Measurements from ENCODE around the gene NLRC3. TPM values are rescaled to one million over a fixed set of nuclear protein-coding genes. Genes with fewer than 3 reads are reported as not detected.

NLRC3 gene
- total RNA-seq, 4 donors from 2014 or later: 0.70 to 4.0 (median 1.8) TPM

DNA sequence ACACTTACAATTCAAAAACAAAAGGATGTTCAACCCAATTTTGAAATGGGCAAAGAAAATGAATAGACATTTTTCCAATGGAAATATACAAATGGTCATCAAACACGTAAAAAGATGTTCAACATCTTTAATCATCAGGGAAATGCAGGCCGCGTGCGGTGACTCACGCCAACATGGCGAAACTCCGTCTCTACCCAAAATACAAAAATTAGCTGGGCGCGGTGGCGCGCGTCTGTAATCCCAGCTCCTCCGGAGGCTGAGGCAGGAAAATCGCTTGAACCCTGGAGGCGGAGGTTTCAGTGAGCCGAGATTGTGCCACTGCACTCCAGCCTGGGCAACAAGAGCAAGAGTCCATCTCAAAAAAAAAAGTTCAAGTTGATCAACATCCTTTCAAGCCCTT is 78.2 kb downstream of the NLRC3 start:
- Histone ChIP-seq H3K4me3 (no peak overlapping the region), H3K4me1 (peaks cover 10 to 38% (median 27%) of the 10 kb centered on the region in 3 donors), H3K36me3 (no peaks in the 10 kb centered on the region), H3K27me3 (no peaks in the 10 kb centered on the region), H3K9me3 (no peaks in the 10 kb centered on the region), H3K27ac (no peak overlapping the region)
- TF ChIP-seq POLR2A (IDR thresholded peaks at IDR 0.05): no peak
- TF ChIP-seq, protein P1, sequence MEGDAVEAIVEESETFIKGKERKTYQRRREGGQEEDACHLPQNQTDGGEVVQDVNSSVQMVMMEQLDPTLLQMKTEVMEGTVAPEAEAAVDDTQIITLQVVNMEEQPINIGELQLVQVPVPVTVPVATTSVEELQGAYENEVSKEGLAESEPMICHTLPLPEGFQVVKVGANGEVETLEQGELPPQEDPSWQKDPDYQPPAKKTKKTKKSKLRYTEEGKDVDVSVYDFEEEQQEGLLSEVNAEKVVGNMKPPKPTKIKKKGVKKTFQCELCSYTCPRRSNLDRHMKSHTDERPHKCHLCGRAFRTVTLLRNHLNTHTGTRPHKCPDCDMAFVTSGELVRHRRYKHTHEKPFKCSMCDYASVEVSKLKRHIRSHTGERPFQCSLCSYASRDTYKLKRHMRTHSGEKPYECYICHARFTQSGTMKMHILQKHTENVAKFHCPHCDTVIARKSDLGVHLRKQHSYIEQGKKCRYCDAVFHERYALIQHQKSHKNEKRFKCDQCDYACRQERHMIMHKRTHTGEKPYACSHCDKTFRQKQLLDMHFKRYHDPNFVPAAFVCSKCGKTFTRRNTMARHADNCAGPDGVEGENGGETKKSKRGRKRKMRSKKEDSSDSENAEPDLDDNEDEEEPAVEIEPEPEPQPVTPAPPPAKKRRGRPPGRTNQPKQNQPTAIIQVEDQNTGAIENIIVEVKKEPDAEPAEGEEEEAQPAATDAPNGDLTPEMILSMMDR (IDR thresholded peaks at IDR 0.05): no peak
- DNase-seq: no peak
- WGBS, 2 donors: 92 to 95% methylated on average over 16 of the region's 16 CpGs
- intact Hi-C loops (cut with DNase I): no loop called here

DNA sequence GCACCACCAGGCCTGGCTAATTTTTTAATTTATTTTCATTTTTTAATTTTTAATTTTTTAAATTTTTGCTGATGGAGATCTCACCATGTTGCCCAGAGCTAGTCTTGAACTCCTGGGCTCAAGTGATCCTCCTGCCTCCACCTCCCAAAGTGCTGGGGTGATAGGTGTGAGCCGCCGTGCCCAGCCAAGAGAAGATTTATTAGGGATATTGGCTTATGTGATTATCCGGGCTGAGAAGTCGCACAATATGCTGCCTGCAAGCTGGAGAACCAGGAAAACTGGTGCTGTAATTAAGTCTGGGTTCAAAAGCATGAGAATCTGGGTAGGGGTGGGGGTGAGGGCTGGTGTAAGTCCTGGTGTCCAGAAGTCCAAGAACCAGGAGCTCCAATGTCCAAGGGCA is 79.4 kb downstream of the NLRC3 start:
- TF ChIP-seq, protein P1 (IDR thresholded peaks at IDR 0.05): no peak
- no peak for TF ChIP-seq POLR2A (IDR thresholded peaks at IDR 0.05)
- Histone ChIP-seq H3K27ac (no peak overlapping the region), H3K4me3 (no peak overlapping the region), H3K4me1 (peaks cover 10 to 34% (median 20%) of the 10 kb centered on the region in 3 donors), H3K36me3 (no peaks in the 10 kb centered on the region), H3K27me3 (no peaks in the 10 kb centered on the region), H3K9me3 (no peaks in the 10 kb centered on the region)
- 88 to 94% methylated on average over 3 to 4 of the region's 4 CpGs for WGBS, 2 donors
- intact Hi-C loops (cut with DNase I): no loop called here
- DNase-seq: no peak

DNA sequence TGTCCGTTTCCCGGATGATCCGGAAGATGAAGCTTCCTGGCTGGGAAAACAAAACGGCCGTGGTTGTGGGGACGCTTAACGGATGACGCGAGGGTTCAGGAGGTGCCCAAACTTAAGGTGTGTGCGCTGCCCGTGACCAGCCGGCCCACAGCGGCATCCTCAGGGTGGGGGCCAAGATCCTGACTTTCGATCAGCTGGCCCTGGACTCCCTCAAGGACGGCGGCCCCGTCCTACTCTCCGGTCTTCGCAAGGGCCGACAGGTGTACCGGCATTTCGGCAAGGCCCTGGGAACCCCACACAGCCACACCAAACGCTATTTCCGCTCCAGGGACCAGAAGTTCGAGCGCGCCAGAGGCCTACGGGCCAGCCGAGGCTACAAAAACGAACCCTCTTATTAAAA is 80.8 kb downstream of the NLRC3 start:
- Histone ChIP-seq H3K27me3 (no peaks in the 10 kb centered on the region), H3K4me3 (no peak overlapping the region), H3K9me3 (no peaks in the 10 kb centered on the region), H3K27ac (no peak overlapping the region), H3K4me1 (peaks cover 3 to 21% (median 7%) of the 10 kb centered on the region in 3 donors), H3K36me3 (no peaks in the 10 kb centered on the region)
- intact Hi-C loops (cut with DNase I): no loop called here
- WGBS, 2 donors: 92 to 93% methylated on average over 12 to 18 of the region's 30 CpGs
- TF ChIP-seq POLR2A (IDR thresholded peaks at IDR 0.05): no peak
- TF ChIP-seq, protein P1 (IDR thresholded peaks at IDR 0.05): no peak
- no peak for DNase-seq

DNA sequence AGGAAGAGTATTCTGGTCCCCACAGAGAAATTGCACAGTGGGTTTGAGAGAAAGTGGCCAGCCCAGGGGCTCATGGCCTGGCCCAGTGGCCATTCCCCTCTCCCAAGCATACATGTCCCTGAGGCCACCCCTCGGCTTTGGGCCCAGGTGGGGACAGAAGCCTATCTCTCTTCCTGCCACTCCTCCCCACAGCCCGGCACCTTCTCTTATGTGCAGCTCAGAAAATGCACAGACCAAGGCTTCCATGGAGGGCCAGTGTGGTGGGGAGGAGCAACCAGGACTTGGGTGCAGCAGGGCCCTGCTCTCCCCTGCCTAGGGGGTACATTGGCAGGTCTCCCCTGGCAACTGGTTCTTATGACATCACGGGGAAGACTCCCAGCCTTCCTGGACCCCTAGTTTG is 82.0 kb downstream of the NLRC3 start, which contains the start of gene C16orf90:
C16orf90 (minus strand) TSS at position 314 of the 400 bp plus-strand sequence; CDS start at position 246, 68 bp downstream.
- H3K36me3 ChIP-seq: no peaks in the 10 kb centered on the region
- no peak for TF ChIP-seq POLR2A (IDR thresholded peaks at IDR 0.05)
- TF ChIP-seq, protein P1 (IDR thresholded peaks at IDR 0.05): no peak
- H3K9me3 ChIP-seq: no peaks in the 10 kb centered on the region
- no peak for DNase-seq
- peaks cover 0 to 18% (median 2%) of the 10 kb centered on the region in 3 donors for H3K4me1 ChIP-seq
- H3K27me3 ChIP-seq: no peaks in the 10 kb centered on the region
- 67 to 100% methylated on average over 1 to 2 of the region's 3 CpGs for WGBS, 2 donors
- no peak within 1 kb of the TSS for H3K27ac ChIP-seq
- intact Hi-C loops (cut with DNase I): no loop called here
- no peak within 1 kb of the TSS for H3K4me3 ChIP-seq

DNA sequence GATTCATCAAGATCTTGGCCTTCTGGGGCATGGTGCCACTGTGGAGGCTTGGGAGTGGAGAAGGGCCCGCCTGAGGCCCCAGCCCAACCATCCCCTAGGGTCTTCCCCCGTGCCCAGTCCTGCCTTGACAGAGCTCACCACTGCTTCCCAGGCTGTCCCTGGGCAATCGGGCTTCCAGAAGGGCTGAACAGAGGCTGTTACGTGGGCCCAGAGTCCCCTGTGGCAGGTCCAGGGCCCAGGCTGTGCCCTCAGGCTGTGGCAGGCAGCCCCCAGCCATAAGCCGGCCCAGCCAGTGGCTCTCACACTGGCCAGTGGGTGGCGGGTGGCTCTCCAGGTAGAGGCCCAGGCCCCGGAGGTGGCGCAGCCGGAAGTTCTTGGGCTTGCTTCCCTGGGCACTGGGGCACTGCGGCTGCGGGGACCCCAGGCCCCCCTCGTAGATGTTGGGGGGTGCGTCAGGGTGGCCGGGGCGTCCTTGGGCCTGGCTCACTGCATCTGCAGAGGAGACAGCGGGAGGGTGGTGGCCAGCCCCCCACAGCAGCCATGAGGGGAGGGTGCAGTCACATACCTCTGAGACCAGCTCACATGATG is 82.7 kb downstream of the NLRC3 start:
- no peaks in the 10 kb centered on the region for H3K27me3 ChIP-seq
- H3K4me1 ChIP-seq: peaks cover 0 to 14% (median 0%) of the 10 kb centered on the region in 3 donors
- no peaks in the 10 kb centered on the region for H3K36me3 ChIP-seq
- TF ChIP-seq, protein P1 (IDR thresholded peaks at IDR 0.05): no peak
- no peak for TF ChIP-seq POLR2A (IDR thresholded peaks at IDR 0.05)
- intact Hi-C loops (cut with DNase I): no loop called here
- no peak overlapping the region for H3K4me3 ChIP-seq
- DNase-seq: no peak
- no peaks in the 10 kb centered on the region for H3K9me3 ChIP-seq
- H3K27ac ChIP-seq: no peak overlapping the region
- 83 to 100% methylated on average over 2 to 3 of the region's 16 CpGs for WGBS, 2 donors

All from esophagus squamous epithelium (tissue), 5 donors.